ENCODE results near the gene FASTK.
A peak's percentile ranks its signal among the peaks of the same experiment; 100 is the strongest.

Gene FASTK

DNA sequence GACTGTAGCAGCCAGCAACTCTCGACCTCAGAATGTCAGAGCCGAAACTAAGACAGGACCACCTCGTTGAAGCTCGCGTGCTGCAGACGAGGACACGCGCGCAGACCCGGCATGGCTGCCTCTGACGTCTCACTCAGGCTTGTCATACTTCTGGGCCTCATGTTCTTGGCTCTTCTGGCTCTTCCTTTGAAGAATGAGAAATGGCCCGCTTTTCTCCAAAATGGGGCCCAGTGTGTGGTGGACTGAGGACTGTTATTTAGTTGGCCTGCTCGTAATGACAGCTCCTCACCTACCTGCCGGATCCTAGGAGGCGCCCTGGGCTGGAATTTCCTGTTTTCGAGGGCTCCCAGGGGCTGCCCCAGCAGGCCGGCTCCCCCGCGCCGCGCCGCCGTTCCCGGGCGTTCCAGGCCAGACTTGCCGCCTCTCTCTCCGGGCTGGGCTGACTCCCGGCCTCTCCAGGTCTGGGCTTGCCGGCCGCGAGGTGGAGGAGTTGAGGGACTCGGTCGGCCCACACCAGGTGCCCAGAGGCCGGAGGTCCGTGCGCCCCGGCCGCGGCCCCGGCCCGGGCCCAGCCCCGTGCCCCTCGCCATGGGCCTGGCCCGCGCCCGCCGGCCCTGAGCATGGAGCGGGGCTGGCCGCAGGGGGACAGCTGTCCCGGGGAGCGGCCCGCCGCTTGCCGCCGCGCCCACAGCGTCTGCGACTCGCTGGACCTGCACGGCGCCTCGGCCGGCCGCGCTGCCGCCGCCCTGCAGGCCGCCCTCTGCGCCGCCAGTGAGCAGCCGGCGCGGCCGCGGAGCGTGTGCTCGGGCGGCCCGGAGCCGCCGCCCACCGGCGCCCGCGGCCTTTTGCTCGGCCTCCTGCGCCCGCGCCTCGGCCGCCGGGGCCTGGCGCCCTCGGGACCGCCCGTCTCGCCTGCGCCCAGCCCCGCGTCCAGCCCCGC, 33.8 kb upstream of the FASTK start:
- no peak overlapping the region for H3K27ac ChIP-seq
- H3K4me3 ChIP-seq = peak overlapping the region in 1 of 10 experiments; percentile 20; a peak in 1 of 20 replicates
- H3K36me3 ChIP-seq = peaks cover 10 to 73% (median 24%) of the 10 kb centered on the region in 11 experiments; a peak in 21 of 22 replicates
- H3K4me1 ChIP-seq = peaks cover 12 to 45% (median 24%) of the 10 kb centered on the region in 10 experiments; a peak in 18 of 20 replicates
- H3K27me3 ChIP-seq = peaks cover 6 to 37% (median 24%) of the 10 kb centered on the region in 11 experiments; a peak in 19 of 22 replicates
- H3K9me3 ChIP-seq (replicated peaks in 1 of 11) = no peaks in the 10 kb centered on the region
- no peak overlapping the region; a peak in 1 of 22 replicates for H3K9ac ChIP-seq
- H3K4me2 ChIP-seq = peak overlapping the region in 3 of 11 experiments; percentile 34 to 41 (median 37); a peak in 2 of 22 replicates
- peaks cover 93 to 100% (median 98%) of the 10 kb centered on the region in 11 experiments for H4K20me1 ChIP-seq
- TF ChIP-seq Cebpa-rat (IDR thresholded peaks at IDR 0.05) = no peak

DNA sequence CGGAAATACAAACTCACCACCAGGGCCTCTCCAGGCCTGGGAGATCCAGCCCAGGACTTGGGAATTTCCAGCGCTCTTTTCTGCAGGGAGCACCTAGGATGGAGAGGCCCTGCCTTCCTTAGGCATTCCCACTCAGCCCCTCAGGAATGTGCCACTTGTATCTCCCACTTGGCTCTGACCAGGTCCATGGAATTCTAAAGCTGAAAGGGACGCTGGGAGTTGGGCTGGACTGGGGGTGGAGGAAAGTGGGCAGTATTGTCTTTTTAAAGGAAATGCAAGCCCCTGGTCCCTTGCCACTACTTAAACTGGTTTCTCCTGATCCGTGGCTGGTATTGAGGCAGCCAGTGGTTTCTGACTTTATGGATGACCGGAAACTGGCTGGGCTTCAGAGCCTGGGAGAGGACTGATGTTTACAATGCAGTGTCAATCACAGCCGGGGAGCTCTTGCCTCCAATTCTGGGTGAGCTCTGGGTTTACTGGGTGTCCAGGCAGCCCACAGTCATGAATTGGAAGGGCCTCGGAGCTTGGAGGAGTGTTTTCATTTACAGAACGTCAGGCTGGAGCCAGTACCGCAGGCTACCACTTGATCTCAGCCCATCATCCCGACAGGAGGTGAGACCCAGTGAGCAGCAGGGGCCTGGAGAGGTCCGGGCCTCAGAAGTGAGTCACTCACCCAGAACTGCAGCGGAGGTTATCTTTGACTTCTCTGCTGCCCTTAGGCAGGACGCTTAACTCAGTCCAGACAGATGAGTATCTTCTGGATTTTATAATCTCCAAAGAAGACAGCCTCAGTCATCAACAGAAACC, 32.9 kb upstream of the FASTK start:
- H3K9me3 ChIP-seq (replicated peaks in 1 of 11) = no peaks in the 10 kb centered on the region
- H3K4me2 ChIP-seq = no peak overlapping the region
- peaks cover 6 to 37% (median 24%) of the 10 kb centered on the region in 11 experiments; a peak in 19 of 22 replicates for H3K27me3 ChIP-seq
- peaks cover 12 to 47% (median 27%) of the 10 kb centered on the region in 10 experiments; a peak in 18 of 20 replicates for H3K4me1 ChIP-seq
- peaks cover 93 to 100% (median 98%) of the 10 kb centered on the region in 11 experiments for H4K20me1 ChIP-seq
- no peak overlapping the region for H3K4me3 ChIP-seq
- no peak for TF ChIP-seq Cebpa-rat (IDR thresholded peaks at IDR 0.05)
- H3K36me3 ChIP-seq = peaks cover 1 to 65% (median 15%) of the 10 kb centered on the region in 11 experiments; a peak in 18 of 22 replicates
- no peak overlapping the region for H3K27ac ChIP-seq
- peak overlapping the region in 2 of 11 experiments; percentile 7 to 34; a peak in 2 of 22 replicates for H3K9ac ChIP-seq

DNA sequence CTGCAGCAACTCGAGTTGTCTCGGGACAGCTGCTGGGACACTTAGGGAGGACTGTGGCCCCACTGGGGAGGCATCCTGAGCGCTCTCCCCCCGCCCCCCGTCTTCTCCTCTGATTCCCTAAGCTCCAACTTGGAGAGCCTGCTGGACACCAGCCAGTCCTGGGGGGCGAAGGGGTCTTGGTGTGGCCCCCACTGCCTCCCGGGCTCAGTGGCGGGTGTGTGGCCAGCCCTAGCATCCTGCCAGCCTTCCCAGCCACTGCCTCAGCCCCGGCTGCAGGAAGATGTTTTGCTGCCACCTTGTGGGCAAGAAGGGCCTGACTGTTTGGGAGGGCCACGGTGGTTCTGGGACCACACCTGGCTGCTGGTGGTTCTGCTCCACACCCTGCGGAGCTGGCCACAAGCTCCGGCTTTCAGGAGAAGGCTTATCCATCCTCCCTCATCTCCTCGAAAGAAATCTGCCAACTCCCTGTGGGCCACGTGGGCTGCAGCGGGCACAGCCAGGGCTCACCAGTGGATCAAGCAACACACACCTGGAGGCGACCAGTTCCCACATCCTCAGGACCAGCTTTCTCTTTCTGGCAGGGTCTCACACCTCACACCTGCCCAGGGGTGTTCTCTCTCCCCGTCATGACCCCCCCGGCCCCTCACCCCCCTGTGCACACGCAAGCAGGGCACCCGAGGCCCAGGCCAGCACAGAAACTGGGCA, 30.5 kb upstream of the FASTK start:
- Histone ChIP-seq H3K4me3 (no peak overlapping the region), H3K27ac (no peak overlapping the region), H3K4me2 (peak overlapping the region in 4 of 11 experiments; percentile 1 to 25 (median 6); a peak in 4 of 22 replicates), H3K27me3 (peaks cover 6 to 31% (median 20%) of the 10 kb centered on the region in 11 experiments; a peak in 19 of 22 replicates), H3K9me3 (replicated peaks in 1 of 11) (no peaks in the 10 kb centered on the region), H3K36me3 (peaks cover 0 to 59% (median 9%) of the 10 kb centered on the region in 11 experiments; a peak in 12 of 22 replicates), H4K20me1 (peaks cover 81 to 100% (median 96%) of the 10 kb centered on the region in 11 experiments), H3K9ac (no peak overlapping the region), H3K4me1 (peaks cover 8 to 40% (median 14%) of the 10 kb centered on the region in 10 experiments; a peak in 14 of 20 replicates)
- no peak for TF ChIP-seq Cebpa-rat (IDR thresholded peaks at IDR 0.05)

DNA sequence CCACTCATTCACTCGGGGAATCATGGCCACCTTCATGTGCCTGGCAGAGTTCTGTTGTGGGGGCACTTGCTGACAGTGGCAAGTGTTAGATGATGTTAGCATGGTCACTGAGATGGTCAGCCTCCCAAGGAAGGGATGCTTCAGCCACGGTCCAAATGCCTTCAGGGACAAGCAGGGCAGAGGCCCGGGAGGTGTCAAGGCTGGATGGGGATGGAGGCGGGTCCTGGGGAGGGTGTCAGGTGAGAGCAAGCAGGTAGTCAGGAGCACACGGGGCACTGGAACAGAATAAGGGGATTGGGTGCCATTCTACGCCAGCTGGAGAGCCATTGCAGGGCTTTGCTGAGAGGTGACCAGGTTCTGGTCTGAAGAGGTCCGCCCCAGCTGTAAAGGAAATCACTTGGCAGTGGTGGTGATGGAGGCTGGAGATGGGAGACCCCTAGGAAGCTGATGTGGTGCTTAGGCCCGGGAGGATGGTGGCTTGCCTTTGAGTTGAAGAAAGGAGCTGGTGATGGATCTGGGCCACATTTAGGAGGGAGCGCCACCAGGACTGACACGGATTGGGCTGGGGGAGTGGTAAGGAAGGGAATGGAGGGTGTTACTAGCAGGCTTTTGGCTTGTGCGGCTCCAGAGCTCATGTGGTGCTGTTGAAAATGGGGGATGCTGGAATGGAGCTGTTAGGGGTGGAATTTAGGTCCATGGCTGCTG, 29.8 kb upstream of the FASTK start:
- Histone ChIP-seq H4K20me1 (peaks cover 74 to 100% (median 94%) of the 10 kb centered on the region in 11 experiments), H3K27me3 (peaks cover 6 to 24% (median 14%) of the 10 kb centered on the region in 11 experiments; a peak in 19 of 22 replicates), H3K4me2 (peak overlapping the region in 4 of 11 experiments; percentile 1 to 25 (median 6); a peak in 4 of 22 replicates), H3K9ac (no peak overlapping the region), H3K36me3 (peaks cover 0 to 56% (median 9%) of the 10 kb centered on the region in 11 experiments; a peak in 12 of 22 replicates), H3K4me3 (no peak overlapping the region), H3K27ac (no peak overlapping the region), H3K4me1 (peaks cover 5 to 34% (median 12%) of the 10 kb centered on the region in 10 experiments; a peak in 15 of 20 replicates), H3K9me3 (replicated peaks in 1 of 11) (no peaks in the 10 kb centered on the region)
- no peak for TF ChIP-seq Cebpa-rat (IDR thresholded peaks at IDR 0.05)

GRCh38 chr7:151109094-151110048, 28.8 kb upstream of the FASTK start:
- Histone ChIP-seq H3K4me1 (peaks cover 7 to 42% (median 21%) of the 10 kb centered on the region in 10 experiments; a peak in 19 of 20 replicates), H3K4me3 (no peak overlapping the region), H3K27ac (no peak overlapping the region), H4K20me1 (peaks cover 74 to 100% (median 93%) of the 10 kb centered on the region in 11 experiments), H3K9ac (0 out of 22 replicates have a peak overlapping the region, but pooled peaks of 1 of the 11 experiments have one; percentile 38), H3K36me3 (peaks cover 0 to 64% (median 6%) of the 10 kb centered on the region in 11 experiments; a peak in 12 of 22 replicates), H3K4me2 (no peak overlapping the region), H3K9me3 (replicated peaks in 1 of 11) (no peaks in the 10 kb centered on the region), H3K27me3 (peaks cover 1 to 14% (median 5%) of the 10 kb centered on the region in 11 experiments; a peak in 14 of 22 replicates)
- peak in 4 of 11 experiments; percentile 33 to 66 (median 45); a peak in 5 of 22 replicates for TF ChIP-seq Cebpa-rat (IDR thresholded peaks at IDR 0.05)

GRCh38 chr7:151107882-151108281, 27.3 kb upstream of the FASTK start:
- Histone ChIP-seq H3K4me1 (peaks cover 14 to 40% (median 27%) of the 10 kb centered on the region in 10 experiments), H3K4me2 (peak overlapping the region in 6 of 11 experiments; percentile 2 to 24 (median 14); a peak in 4 of 22 replicates), H3K27me3 (no peaks in the 10 kb centered on the region), H3K36me3 (peaks cover 0 to 64% (median 4%) of the 10 kb centered on the region in 11 experiments; a peak in 8 of 22 replicates), H3K9me3 (replicated peaks in 1 of 11) (no peaks in the 10 kb centered on the region), H3K27ac (no peak overlapping the region), H3K9ac (peak overlapping the region in 3 of 11 experiments; percentile 3 to 11 (median 9); a peak in 2 of 22 replicates), H3K4me3 (no peak overlapping the region), H4K20me1 (peaks cover 74 to 100% (median 93%) of the 10 kb centered on the region in 11 experiments)
- TF ChIP-seq Cebpa-rat (IDR thresholded peaks at IDR 0.05) = no peak

Measured in BLaER1 treated with 17β-estradiol and CSF1 and Interleukin-3, amounts not matched to agents 10 nM and 100 nM (cell line).